ENCODE results near the gene GJA9.

Gene GJA9

DNA sequence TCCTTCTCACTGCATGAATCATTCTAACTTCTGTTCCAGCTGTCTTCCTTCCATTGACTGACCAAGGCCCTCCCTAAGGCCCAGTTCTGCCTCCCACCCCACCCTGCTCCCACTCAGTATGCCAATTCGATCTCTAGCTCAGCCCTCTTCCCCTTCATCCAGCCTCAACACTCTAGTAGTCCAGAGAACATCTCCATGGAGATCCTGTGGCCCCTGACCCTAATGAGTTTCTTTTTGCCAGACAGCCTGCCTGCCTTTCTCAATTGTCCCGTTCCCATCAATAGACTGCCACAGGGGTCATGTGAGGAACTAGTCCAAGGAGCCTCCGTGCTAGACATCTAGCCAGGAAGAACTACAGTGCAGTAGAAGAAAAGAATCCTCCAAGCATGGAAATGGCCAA, 48.2 kb downstream of the GJA9 start:
- H3K27me3 Mint-ChIP-seq (ENCODE audit: low read depth, poor library complexity) = peaks cover 32% of the 10 kb centered on the region
- no peaks in the 10 kb centered on the region for H3K36me3 Mint-ChIP-seq (ENCODE audit: low read depth)
- no peak overlapping the region for H3K27ac Mint-ChIP-seq
- DNase-seq = no peak
- no peak overlapping the region for H3K4me3 Mint-ChIP-seq
- peaks cover 23% of the 10 kb centered on the region for H3K4me1 Mint-ChIP-seq
- TF ChIP-seq, protein P1, sequence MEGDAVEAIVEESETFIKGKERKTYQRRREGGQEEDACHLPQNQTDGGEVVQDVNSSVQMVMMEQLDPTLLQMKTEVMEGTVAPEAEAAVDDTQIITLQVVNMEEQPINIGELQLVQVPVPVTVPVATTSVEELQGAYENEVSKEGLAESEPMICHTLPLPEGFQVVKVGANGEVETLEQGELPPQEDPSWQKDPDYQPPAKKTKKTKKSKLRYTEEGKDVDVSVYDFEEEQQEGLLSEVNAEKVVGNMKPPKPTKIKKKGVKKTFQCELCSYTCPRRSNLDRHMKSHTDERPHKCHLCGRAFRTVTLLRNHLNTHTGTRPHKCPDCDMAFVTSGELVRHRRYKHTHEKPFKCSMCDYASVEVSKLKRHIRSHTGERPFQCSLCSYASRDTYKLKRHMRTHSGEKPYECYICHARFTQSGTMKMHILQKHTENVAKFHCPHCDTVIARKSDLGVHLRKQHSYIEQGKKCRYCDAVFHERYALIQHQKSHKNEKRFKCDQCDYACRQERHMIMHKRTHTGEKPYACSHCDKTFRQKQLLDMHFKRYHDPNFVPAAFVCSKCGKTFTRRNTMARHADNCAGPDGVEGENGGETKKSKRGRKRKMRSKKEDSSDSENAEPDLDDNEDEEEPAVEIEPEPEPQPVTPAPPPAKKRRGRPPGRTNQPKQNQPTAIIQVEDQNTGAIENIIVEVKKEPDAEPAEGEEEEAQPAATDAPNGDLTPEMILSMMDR (IDR thresholded peaks at IDR 0.05) = no peak
- no peaks in the 10 kb centered on the region for H3K9me3 Mint-ChIP-seq

DNA sequence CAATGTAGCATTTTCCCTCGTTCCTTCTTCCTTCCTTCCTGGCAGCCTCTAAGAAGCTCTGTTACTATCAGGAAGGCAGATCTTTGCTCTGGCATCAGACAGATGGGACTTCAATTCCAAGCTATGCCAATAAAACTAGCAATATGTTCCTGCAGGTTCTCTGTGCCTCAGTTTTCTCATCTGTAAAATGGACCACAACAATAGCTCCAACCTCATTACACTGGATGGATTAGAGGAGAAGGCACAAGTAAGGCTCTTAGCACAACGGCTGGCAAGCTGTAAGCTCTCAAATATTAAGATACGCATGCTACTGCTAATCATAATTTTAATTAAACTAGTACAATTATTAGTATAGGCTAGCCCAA, 49.0 kb downstream of the GJA9 start:
- Mint-ChIP-seq H3K36me3 (ENCODE audit: low read depth) (no peaks in the 10 kb centered on the region), H3K27ac (no peak overlapping the region), H3K4me1 (peaks cover 23% of the 10 kb centered on the region), H3K4me3 (no peak overlapping the region), H3K27me3 (ENCODE audit: low read depth, poor library complexity) (peaks cover 32% of the 10 kb centered on the region), H3K9me3 (no peaks in the 10 kb centered on the region)
- TF ChIP-seq, protein P1 (IDR thresholded peaks at IDR 0.05) = no peak
- DNase-seq = no peak

DNA sequence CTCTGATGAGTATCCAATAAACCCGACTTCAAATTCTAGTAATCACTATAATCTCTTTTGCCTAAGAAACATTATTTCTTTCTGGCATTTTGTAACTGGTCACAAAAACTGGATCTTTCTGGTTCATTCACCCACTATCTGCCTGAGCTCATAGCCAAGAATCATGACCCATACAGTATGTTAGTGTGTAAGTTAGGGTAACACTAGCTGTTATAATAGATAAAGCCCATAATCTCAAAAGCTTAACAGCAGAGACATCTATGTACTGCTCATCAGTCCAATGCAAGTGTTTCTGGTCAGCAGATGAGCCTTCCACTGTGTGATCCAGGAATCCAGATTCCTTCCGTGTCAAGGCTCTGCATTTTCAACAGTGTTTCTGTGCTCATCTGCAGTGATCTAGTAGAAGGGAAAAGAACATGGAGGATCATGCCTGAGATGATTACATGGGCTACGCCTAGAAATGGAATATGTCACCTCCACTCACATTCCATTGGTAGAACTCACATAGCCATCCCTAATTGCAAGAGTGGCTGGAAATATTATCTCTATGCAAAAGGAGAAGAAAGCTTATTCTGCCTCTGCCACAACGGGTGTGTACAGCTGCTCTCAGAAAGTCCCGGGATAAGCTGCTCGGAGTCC, 49.5 kb downstream of the GJA9 start:
- Mint-ChIP-seq H3K36me3 (ENCODE audit: low read depth) (no peaks in the 10 kb centered on the region), H3K27me3 (ENCODE audit: low read depth, poor library complexity) (peaks cover 32% of the 10 kb centered on the region), H3K4me1 (peaks cover 23% of the 10 kb centered on the region), H3K4me3 (no peak overlapping the region), H3K9me3 (no peaks in the 10 kb centered on the region), H3K27ac (no peak overlapping the region)
- DNase-seq = no peak
- TF ChIP-seq, protein P1 (IDR thresholded peaks at IDR 0.05) = no peak

DNA sequence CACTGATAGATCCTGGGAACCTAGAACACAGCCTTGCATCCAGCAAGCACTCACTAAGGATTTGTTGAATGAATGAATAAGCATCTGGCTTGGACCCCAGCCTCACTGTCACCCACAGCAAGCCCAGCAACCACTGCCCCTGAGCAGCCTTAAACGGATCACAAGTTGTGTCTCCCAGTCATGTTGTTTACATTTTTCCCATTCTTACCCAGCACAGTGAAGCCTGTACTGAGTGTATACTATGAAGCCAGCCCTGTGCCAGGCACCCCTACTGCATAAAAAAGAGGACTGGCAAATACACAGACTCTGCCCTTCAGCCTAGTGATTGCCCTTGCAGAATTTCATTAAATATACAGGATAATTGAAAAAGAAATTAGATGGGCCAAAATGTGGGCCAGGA, 52.0 kb downstream of the GJA9 start:
- no peaks in the 10 kb centered on the region for H3K9me3 Mint-ChIP-seq
- no peaks in the 10 kb centered on the region for H3K36me3 Mint-ChIP-seq (ENCODE audit: low read depth)
- no peak overlapping the region for H3K4me3 Mint-ChIP-seq
- DNase-seq = no peak
- peaks cover 23% of the 10 kb centered on the region for H3K4me1 Mint-ChIP-seq
- TF ChIP-seq, protein P1 (IDR thresholded peaks at IDR 0.05) = no peak
- H3K27ac Mint-ChIP-seq = no peak overlapping the region
- peaks cover 44% of the 10 kb centered on the region for H3K27me3 Mint-ChIP-seq (ENCODE audit: low read depth, poor library complexity)

DNA sequence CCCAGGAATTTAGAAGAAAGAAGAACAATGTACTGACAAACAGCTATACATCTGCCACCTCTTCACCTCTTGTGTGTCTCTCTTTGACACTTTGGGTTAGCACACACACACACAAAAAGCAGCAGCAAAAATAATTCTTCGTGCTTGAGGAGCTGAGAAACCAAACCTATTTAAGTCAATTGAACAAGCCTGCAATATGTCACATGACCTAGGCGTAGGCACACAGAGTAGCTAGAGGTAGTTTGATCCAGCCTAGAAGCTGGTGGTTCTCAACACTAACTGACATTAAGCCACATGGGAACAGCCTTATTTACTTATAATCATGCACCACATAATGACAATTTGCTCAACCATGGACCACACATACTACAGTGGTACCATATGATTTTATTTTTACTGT, 54.1 kb downstream of the GJA9 start:
- Mint-ChIP-seq H3K27ac (no peak overlapping the region), H3K36me3 (ENCODE audit: low read depth) (no peaks in the 10 kb centered on the region), H3K27me3 (ENCODE audit: low read depth, poor library complexity) (peaks cover 37% of the 10 kb centered on the region), H3K4me3 (no peak overlapping the region), H3K9me3 (no peaks in the 10 kb centered on the region), H3K4me1 (peaks cover 24% of the 10 kb centered on the region)
- no peak for DNase-seq
- TF ChIP-seq, protein P1 (IDR thresholded peaks at IDR 0.05) = no peak

DNA sequence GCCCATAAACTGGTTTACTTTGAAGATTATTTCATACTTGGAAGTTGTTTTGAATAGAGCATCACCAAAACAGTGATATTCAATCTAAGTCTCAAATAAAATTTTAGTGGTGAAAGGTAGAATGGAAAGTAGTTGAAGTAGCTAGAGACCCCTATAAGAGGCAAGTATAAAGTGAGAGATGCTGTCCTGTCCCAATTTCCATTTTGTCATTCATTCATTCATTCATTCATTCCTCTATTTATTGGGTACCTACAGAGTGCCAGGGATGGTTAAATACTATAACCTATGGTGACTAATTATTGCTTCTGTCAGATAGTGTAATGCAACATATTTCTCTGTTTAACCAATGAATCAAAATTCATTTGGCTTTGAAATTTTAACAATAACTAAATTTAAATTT, 54.5 kb downstream of the GJA9 start:
- DNase-seq = no peak
- Mint-ChIP-seq H3K27me3 (ENCODE audit: low read depth, poor library complexity) (peaks cover 37% of the 10 kb centered on the region), H3K4me1 (peaks cover 28% of the 10 kb centered on the region), H3K27ac (no peak overlapping the region), H3K36me3 (ENCODE audit: low read depth) (no peaks in the 10 kb centered on the region), H3K4me3 (no peak overlapping the region), H3K9me3 (no peaks in the 10 kb centered on the region)
- TF ChIP-seq, protein P1 (IDR thresholded peaks at IDR 0.05) = no peak
